Upper lobe of right lung (tissue), 1 donor: Measurements from ENCODE around the gene SRGAP3. TPM values are rescaled to one million over a fixed set of nuclear protein-coding genes. Genes with fewer than 3 reads are reported as not detected.

Source experiments
- ATAC-seq: fragments of 200-7000 bp; cut with Tn5 transposase; one replicate; pipeline ENCODE4 v1.9.1; 2020; ENCODE audit warnings: mild to moderate bottlenecking, moderate library complexity
- DNase-seq: peaks from one replicate; pipeline ENCODE4 v3.0.0-alpha.2; 2020
- H3K27ac ChIP-seq: fragments of 200-600 bp; one replicate; pipeline ENCODE4 v1.8.0; 2022
- H3K27me3 ChIP-seq: fragments of 200-600 bp; one replicate; pipeline ENCODE4 v1.8.0; 2022; ENCODE audit warnings: mild to moderate bottlenecking
- H3K36me3 ChIP-seq: fragments of 200-600 bp; one replicate; pipeline ENCODE4 v1.8.0; 2022
- H3K4me1 ChIP-seq: fragments of 200-600 bp; one replicate; pipeline ENCODE4 v1.8.0; 2022
- H3K4me3 ChIP-seq: fragments of 200-600 bp; one replicate; pipeline ENCODE4 v1.8.0; 2022; ENCODE audit warnings: mild to moderate bottlenecking
- H3K9me3 ChIP-seq: fragments of 200-600 bp; one replicate; pipeline ENCODE4 v1.8.0; 2022
- intact Hi-C: fragments of 100-400 bp; cut with DNase I; formaldehyde crosslinking; loops from one replicate; pipeline ENCODE4 v1.11.0; 2022
- total RNA-seq: library from RNA; stranded (reverse); fragmentation: NEBNext Ultra II Directional; extraction: Animal tissue kit (Norgen Biotek cat#: 25700); gene quantifications from one replicate; pipeline ENCODE4 v1.2.1, GENCODE V29; 2021
- TF ChIP-seq, protein P1 (sequence below): fragments of 200-600 bp; IDR thresholded peaks from one replicate; pipeline ENCODE4 v1.8.0; 2022; ENCODE audit warnings: antibody characterized with exemption
- donor health status: DM: no; HTN: yes; CAD: no; lungs with severe emphysema.

Gene SRGAP3
- total RNA-seq, 1 donor from 2014 or later, result 3.2 TPM

DNA sequence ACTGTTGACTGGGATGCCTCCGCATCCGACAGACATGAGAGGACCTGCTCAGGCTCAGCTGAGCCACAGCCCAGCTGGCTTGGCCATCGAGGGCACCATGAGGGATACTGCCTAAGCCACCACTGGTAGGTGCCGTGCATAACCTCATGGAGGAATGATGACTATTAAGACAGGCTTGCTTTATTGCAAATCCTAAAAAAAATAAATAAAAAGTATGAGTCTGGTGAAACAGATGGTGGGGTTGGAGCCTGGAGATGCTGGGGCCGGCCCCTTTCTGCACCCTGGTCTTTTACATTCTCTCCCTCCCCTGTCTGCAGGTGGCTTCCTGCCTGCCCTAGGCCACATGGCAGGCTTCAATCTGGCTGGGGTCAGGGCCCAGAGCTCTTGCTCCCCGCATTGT lies 262.2 kb downstream of the SRGAP3 start:
- Histone ChIP-seq H3K9me3 (no peaks in the 10 kb centered on the region), H3K27ac (no peak overlapping the region), H3K4me3 (no peak overlapping the region), H3K4me1 (peaks cover 4% of the 10 kb centered on the region), H3K27me3 (no peaks in the 10 kb centered on the region), H3K36me3 (no peaks in the 10 kb centered on the region)
- intact Hi-C loops, result loop anchor here (5.0 kb wide), 1 partner anchor 315 kb away; no protein-coding TSS in a partner anchor
- DNase-seq, result no peak
- TF ChIP-seq, protein P1, sequence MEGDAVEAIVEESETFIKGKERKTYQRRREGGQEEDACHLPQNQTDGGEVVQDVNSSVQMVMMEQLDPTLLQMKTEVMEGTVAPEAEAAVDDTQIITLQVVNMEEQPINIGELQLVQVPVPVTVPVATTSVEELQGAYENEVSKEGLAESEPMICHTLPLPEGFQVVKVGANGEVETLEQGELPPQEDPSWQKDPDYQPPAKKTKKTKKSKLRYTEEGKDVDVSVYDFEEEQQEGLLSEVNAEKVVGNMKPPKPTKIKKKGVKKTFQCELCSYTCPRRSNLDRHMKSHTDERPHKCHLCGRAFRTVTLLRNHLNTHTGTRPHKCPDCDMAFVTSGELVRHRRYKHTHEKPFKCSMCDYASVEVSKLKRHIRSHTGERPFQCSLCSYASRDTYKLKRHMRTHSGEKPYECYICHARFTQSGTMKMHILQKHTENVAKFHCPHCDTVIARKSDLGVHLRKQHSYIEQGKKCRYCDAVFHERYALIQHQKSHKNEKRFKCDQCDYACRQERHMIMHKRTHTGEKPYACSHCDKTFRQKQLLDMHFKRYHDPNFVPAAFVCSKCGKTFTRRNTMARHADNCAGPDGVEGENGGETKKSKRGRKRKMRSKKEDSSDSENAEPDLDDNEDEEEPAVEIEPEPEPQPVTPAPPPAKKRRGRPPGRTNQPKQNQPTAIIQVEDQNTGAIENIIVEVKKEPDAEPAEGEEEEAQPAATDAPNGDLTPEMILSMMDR, result no peak
- ATAC-seq, result no peak

DNA sequence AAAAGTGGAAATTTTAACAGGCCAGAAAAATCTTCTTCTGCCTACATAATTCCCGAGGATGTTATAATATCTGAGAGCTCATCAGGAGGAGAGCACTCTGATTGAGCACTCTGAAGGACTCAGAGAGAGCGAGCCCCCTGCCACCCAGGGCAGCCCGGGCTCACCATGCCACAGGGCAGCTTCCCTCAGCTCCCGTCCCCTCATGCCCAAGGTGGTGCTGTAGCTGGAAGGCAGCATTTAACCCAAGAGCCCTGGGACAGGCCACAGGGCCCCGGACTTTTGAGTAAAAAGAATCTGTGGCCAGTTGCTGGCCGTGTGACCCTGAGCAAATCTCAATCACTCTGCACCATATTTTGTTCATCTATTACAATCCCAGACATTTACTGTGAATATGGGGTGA lies 262.7 kb downstream of the SRGAP3 start:
- Histone ChIP-seq H3K36me3 (no peaks in the 10 kb centered on the region), H3K4me1 (peaks cover 4% of the 10 kb centered on the region), H3K27ac (no peak overlapping the region), H3K9me3 (no peaks in the 10 kb centered on the region), H3K27me3 (no peaks in the 10 kb centered on the region), H3K4me3 (no peak overlapping the region)
- ATAC-seq (no peak), DNase-seq (no peak)
- TF ChIP-seq, protein P1, result no peak
- intact Hi-C loops, result loop anchor here (5.0 kb wide), 1 partner anchor 316 kb away; no protein-coding TSS in a partner anchor

DNA sequence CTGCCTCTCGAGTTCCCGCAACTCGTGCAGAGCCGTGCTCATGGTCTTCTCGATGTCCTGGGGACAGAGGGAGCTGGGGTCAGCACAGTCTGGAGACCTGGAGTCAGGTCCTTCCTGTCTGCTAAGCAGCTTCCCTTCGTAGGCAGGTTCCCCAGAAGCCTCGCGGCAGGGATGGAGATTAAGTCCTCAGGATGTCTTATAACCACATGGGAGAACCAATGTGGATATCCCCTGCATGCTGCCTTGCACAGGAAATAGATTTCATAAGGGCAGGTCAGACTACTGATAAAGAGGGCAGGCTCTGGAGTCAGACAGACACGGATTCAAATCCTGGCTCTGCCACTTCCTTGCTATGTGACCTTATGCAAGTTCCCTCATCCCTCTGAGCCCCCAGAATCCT lies 263.6 kb downstream of the SRGAP3 start:
- no peaks in the 10 kb centered on the region for H3K9me3 ChIP-seq
- no peak for DNase-seq
- H3K36me3 ChIP-seq, result no peaks in the 10 kb centered on the region
- no peak for ATAC-seq
- intact Hi-C loops, result loop anchor here (5.0 kb wide), 1 partner anchor 316 kb away; no protein-coding TSS in a partner anchor
- TF ChIP-seq, protein P1, result no peak
- peaks cover 4% of the 10 kb centered on the region for H3K4me1 ChIP-seq
- no peak overlapping the region for H3K4me3 ChIP-seq
- H3K27me3 ChIP-seq, result no peaks in the 10 kb centered on the region
- no peak overlapping the region for H3K27ac ChIP-seq

DNA sequence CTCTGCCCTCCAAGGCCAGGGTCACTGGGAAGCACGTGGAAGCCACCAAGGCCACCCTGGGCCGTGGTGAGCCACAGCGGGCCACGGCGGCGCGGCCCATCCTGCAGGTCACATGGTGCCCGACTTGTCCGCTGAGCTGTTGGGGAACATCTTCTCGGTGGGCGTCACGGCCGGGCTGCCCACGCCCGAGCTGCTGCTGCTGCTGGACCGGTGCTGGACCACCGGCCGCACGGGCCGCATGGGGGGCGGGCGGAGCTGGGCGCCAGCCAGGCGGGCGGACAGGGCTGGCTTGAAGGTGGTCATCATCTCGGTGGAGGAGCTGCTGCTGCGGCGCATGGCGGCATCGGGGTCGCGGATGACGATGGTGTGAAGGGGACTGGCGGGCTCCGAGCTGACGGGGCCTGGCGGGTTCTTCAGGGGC lies 264.0 kb downstream of the SRGAP3 start:
- ATAC-seq, result no peak

DNA sequence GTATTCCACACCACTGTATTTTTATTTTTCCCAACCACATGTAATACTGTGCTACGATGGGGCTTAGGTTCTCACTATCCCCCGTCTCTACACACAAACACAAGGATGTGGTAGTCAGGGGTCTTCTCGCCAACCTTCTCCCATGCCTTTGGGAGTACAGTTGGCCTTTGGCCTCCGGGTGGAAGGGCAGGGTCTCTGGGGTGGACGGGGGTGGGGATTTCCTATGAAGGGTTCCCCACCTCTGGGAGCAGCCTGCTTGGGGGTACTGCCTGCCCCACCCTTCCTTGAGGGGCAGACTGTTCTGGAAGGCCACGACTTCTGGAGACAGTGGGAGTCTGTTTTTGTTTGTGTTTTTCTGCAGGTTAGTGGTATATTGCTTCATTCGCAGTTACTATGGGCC lies 264.9 kb downstream of the SRGAP3 start:
- intact Hi-C loops, result no loop called here
- Histone ChIP-seq H3K9me3 (no peaks in the 10 kb centered on the region), H3K27ac (no peak overlapping the region), H3K27me3 (no peaks in the 10 kb centered on the region), H3K4me1 (peaks cover 4% of the 10 kb centered on the region), H3K4me3 (no peak overlapping the region), H3K36me3 (no peaks in the 10 kb centered on the region)
- no peak for ATAC-seq
- DNase-seq, result no peak
- TF ChIP-seq, protein P1, result no peak

More for the DNA sequence above, 264.0 kb downstream of the SRGAP3 start:
- H3K27ac ChIP-seq, result no peak overlapping the region
- H3K36me3 ChIP-seq, result no peaks in the 10 kb centered on the region
- H3K4me1 ChIP-seq, result peaks cover 4% of the 10 kb centered on the region
- no peak for DNase-seq
- no peak overlapping the region for H3K4me3 ChIP-seq
- TF ChIP-seq, protein P1, result no peak
- no peaks in the 10 kb centered on the region for H3K9me3 ChIP-seq
- no peaks in the 10 kb centered on the region for H3K27me3 ChIP-seq
- intact Hi-C loops, result loop anchor here (5.0 kb wide), 1 partner anchor 317 kb away; no protein-coding TSS in a partner anchor

DNA sequence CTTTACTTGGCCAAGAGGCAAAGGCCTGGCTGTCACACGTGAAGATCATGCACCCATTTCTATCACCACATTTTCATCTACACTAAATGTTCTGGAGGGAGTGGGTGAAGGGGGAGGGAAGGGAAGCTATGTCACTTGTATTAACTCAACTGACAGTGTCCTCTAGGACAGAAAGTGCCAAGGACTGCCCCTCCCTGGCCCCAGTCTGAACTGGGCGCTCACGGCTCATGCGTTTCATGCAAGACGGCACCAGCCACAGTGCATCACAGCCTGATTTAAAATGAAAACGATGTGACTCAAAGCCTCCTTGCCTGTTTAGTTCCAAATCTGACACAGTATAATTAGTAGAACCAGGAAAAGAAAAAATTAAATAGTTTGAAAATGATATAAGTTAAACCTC lies 265.4 kb downstream of the SRGAP3 start:
- Histone ChIP-seq H3K4me3 (no peak overlapping the region), H3K4me1 (peaks cover 4% of the 10 kb centered on the region), H3K27ac (no peak overlapping the region), H3K27me3 (no peaks in the 10 kb centered on the region), H3K36me3 (no peaks in the 10 kb centered on the region), H3K9me3 (no peaks in the 10 kb centered on the region)
- DNase-seq (no peak), ATAC-seq (no peak)
- TF ChIP-seq, protein P1, result no peak
- intact Hi-C loops, result no loop called here
